Large intestine (tissue), 3 donors: ENCODE measurements around the gene CLEC14A. TPM values are rescaled to one million over a fixed set of nuclear protein-coding genes. Genes with fewer than 3 reads are reported as not detected.
A peak's percentile ranks its signal among the peaks of the same experiment; 100 is the strongest.

Experiments
- DNase-seq, 2 donors: peaks; one replicate each; pipeline versions ENCODE4 v3.0.0 to v3.0.0-alpha.2; 2013
- H3K27ac ChIP-seq: one replicate; pipeline ENCODE4 v1.5.1; 2013; ENCODE audit warnings: low read length
- H3K27me3 ChIP-seq: 2 replicates; pipeline ENCODE4 v1.6.1; 2013; ENCODE audit warnings: low read length; ENCODE audit not compliant: control insufficient read depth, insufficient read depth
- H3K36me3 ChIP-seq: 2 replicates; pipeline ENCODE4 v1.6.1; 2013; ENCODE audit warnings: low read length; ENCODE audit not compliant: control insufficient read depth, insufficient read depth
- H3K4me1 ChIP-seq: one replicate; pipeline ENCODE4 v1.6.1; 2013; ENCODE audit warnings: low read length; ENCODE audit not compliant: control insufficient read depth, insufficient read depth
- H3K4me3 ChIP-seq: one replicate; pipeline ENCODE4 v1.5.1; 2013; ENCODE audit warnings: low read length
- H3K9me3 ChIP-seq: one replicate; pipeline ENCODE4 v1.6.1; 2013; ENCODE audit warnings: mild to moderate bottlenecking, low read depth, low read length, moderate library complexity; ENCODE audit not compliant: control insufficient read depth
- WGBS: methylation state at CpG from one replicate; pipeline ENCODE4 v1.1.5; 2013; ENCODE audit warnings: low lambda C conversion rate; ENCODE audit not compliant: insufficient coverage; 5-methylcytosine and 5-hydroxymethylcytosine counted together
- polyA plus RNA-seq: library from polyadenylated mRNA; unstranded; fragments of 120-200 nt; gene quantifications from one replicate; pipeline ENCODE4 v1.2.1, GENCODE V29; 2013

The CLEC14A gene
- polyA plus RNA-seq, 1 donor = 5.9 TPM

GRCh38 chr14:38213001-38213400 lies 42.9 kb downstream of the CLEC14A start:
- DNase-seq = no peak
- peaks cover 32% of the 10 kb centered on the region for H3K27me3 ChIP-seq
- no peak overlapping the region for H3K27ac ChIP-seq
- H3K4me3 ChIP-seq = no peak overlapping the region
- H3K36me3 ChIP-seq = no peaks in the 10 kb centered on the region
- peaks cover 22% of the 10 kb centered on the region for H3K4me1 ChIP-seq
- peaks cover 22% of the 10 kb centered on the region for H3K9me3 ChIP-seq
- WGBS = 80% methylated on average over 1 of the region's 2 CpGs

- Histone ChIP-seq H3K4me3 (no peak overlapping the region), H3K4me1 (peaks cover 18% of the 10 kb centered on the region), H3K27me3 (peaks cover 35% of the 10 kb centered on the region), H3K27ac (no peak overlapping the region), H3K36me3 (no peaks in the 10 kb centered on the region), H3K9me3 (peaks cover 20% of the 10 kb centered on the region)
- peak in 1 of 2 donors; percentile 51 for DNase-seq
Observed at GRCh38 chr14:38212111-38212510, 43.8 kb downstream of the CLEC14A start.

- Histone ChIP-seq H3K27me3 (peaks cover 35% of the 10 kb centered on the region), H3K9me3 (peaks cover 20% of the 10 kb centered on the region), H3K4me1 (peaks cover 18% of the 10 kb centered on the region), H3K4me3 (peak overlapping the region; percentile 41), H3K36me3 (no peaks in the 10 kb centered on the region), H3K27ac (no peak overlapping the region)
- no CpG with 5 or more reads among the region's 34 CpGs for WGBS
- peak in 1 of 2 donors; percentile 37 for DNase-seq
Observed at GRCh38 chr14:38211255-38211735, 44.6 kb downstream of the CLEC14A start.

- H3K4me3 ChIP-seq = peak overlapping the region; percentile 41
- peaks cover 18% of the 10 kb centered on the region for H3K4me1 ChIP-seq
- H3K36me3 ChIP-seq = no peaks in the 10 kb centered on the region
- peaks cover 35% of the 10 kb centered on the region for H3K27me3 ChIP-seq
- H3K27ac ChIP-seq = no peak overlapping the region
- peak in 1 of 2 donors; percentile 64 for DNase-seq
- WGBS = 10% methylated on average over 2 of the region's 29 CpGs
- peaks cover 20% of the 10 kb centered on the region for H3K9me3 ChIP-seq
Observed at GRCh38 chr14:38210587-38211216, 45.2 kb downstream of the CLEC14A start.

- H3K27me3 ChIP-seq = peaks cover 35% of the 10 kb centered on the region
- DNase-seq = peak in 1 of 2 donors; percentile 49
- H3K27ac ChIP-seq = peak overlapping the region; percentile 98
- peaks cover 20% of the 10 kb centered on the region for H3K9me3 ChIP-seq
- no CpG with 5 or more reads among the region's 69 CpGs for WGBS
- peak overlapping the region; percentile 41 for H3K4me3 ChIP-seq
- peaks cover 18% of the 10 kb centered on the region for H3K4me1 ChIP-seq
- H3K36me3 ChIP-seq = no peaks in the 10 kb centered on the region
Observed at GRCh38 chr14:38209572-38210557, 46.0 kb downstream of the CLEC14A start.

DNA sequence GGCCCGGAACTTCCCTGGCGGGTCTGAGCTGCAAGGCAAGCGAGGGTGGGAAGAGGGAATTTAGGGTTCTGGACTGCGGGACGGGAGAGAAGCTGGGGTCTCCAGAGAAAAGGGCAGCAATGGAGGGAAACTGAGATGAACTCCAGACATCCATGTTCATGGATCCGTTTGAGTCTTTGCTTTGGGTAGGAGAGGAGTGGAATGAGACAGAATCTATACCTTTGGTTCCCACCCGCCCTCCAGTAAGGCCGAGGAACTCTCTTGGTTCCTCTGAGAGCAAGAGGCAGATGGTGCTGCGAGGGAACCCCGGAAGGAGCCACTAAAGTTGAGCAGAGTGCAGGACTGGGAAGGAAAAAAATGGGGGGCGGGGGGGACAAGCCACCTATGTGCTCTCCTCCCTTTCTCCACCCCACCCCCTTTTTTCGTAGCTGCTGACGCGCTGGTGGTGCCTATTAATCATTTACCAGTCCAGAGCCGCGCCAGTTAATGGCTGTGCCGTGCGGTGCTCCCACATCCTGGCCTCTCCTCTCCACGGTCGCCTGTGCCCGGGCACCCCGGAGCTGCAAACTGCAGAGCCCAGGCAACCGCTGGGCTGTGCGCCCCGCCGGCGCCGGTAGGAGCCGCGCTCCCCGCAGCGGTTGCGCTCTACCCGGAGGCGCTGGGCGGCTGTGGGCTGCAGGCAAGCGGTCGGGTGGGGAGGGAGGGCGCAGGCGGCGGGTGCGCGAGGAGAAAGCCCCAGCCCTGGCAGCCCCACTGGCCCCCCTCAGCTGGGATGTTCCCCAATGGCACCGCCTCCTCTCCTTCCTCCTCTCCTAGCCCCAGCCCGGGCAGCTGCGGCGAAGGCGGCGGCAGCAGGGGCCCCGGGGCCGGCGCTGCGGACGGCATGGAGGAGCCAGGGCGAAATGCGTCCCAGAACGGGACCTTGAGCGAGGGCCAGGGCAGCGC lies 47.0 kb downstream of the CLEC14A start:
- peaks cover 18% of the 10 kb centered on the region for H3K4me1 ChIP-seq
- H3K27me3 ChIP-seq = peaks cover 35% of the 10 kb centered on the region
- H3K27ac ChIP-seq = peak overlapping the region; percentile 98

GRCh38 chr14:38207736-38208617 lies 47.9 kb downstream of the CLEC14A start, which contains the start of gene SSTR1:
Gene SSTR1 (plus strand): TSS chr14:38207904. CDS start chr14:38209390, 1,486 bp downstream.
- Histone ChIP-seq H3K9me3 (peaks cover 20% of the 10 kb centered on the region), H3K27me3 (peaks cover 35% of the 10 kb centered on the region), H3K4me1 (peaks cover 18% of the 10 kb centered on the region), H3K36me3 (no peaks in the 10 kb centered on the region), H3K4me3 (peak within 1 kb of the TSS; percentile 41), H3K27ac (peak within 1 kb of the TSS; percentile 98)
- DNase-seq = peak; percentile 86 to 95
- 0% methylated on average over 1 of the region's 49 CpGs for WGBS

More for the DNA sequence above, 47.0 kb downstream of the CLEC14A start:
- H3K36me3 ChIP-seq = no peaks in the 10 kb centered on the region
- peaks cover 20% of the 10 kb centered on the region for H3K9me3 ChIP-seq
- WGBS = 0% methylated on average over 2 of the region's 59 CpGs
- DNase-seq = peak; percentile 87 to 95
- H3K4me3 ChIP-seq = peak overlapping the region; percentile 41

GRCh38 chr14:38207377-38207735 lies 48.5 kb downstream of the CLEC14A start:
- no peak for DNase-seq
- peaks cover 35% of the 10 kb centered on the region for H3K27me3 ChIP-seq

DNA sequence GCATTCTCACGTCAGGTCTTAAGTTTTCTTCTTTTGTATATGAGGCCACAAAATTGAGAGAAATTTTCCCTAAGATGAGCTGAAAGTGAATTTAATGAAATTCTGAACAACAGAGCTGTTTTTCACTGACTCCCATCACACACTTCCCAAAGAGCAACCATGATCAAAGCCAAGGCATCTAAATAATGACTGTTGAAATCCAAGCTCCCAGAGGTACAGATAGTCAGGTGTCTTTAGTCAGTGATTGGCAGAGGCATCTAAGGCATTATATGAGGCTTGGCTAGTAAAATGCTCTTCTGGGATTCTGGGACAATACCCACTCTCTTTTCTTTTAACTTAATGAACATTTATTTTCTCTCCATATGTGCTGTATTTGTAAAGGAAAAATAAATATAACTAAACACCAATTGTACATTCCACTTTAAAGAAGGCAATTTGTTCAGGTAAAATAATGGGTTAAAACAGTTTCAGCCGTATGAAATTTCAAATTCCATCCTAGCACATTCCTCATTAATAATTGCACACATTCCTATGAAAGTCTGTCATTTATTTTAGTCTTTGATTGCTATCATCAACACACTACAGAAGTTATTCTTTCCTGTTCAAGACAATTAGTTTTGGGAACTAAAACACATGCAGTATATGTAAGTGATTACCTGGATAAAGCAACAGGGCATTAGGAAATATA lies 49.1 kb downstream of the CLEC14A start:
- H3K27me3 ChIP-seq = peaks cover 34% of the 10 kb centered on the region

More at GRCh38 chr14:38207377-38207735, 48.5 kb downstream of the CLEC14A start:
- peaks cover 20% of the 10 kb centered on the region for H3K9me3 ChIP-seq
- peak overlapping the region; percentile 41 for H3K4me3 ChIP-seq
- H3K27ac ChIP-seq = peak overlapping the region; percentile 98
- H3K4me1 ChIP-seq = peaks cover 18% of the 10 kb centered on the region
- no peaks in the 10 kb centered on the region for H3K36me3 ChIP-seq
- no CpG with 5 or more reads among the region's 5 CpGs for WGBS

More for the DNA sequence above, 49.1 kb downstream of the CLEC14A start:
- Histone ChIP-seq H3K4me3 (peak overlapping the region; percentile 41), H3K9me3 (peaks cover 20% of the 10 kb centered on the region), H3K27ac (peak overlapping the region; percentile 98), H3K4me1 (peaks cover 18% of the 10 kb centered on the region), H3K36me3 (no peaks in the 10 kb centered on the region)
- WGBS = 0% methylated on average over 1 of the region's 2 CpGs
- no peak for DNase-seq
